SK-N-SH (cell line): Measurements from ENCODE around the gene BAHCC1. TPM values are rescaled to one million over a fixed set of nuclear protein-coding genes. Genes with fewer than 3 reads are reported as not detected.

ENCODE experiments used
- CTCF ChIA-PET: fragments of 300-600, 350-600 bp; formaldehyde crosslinking; extraction: SDS; loops from one replicate; lab custom pipeline; 2021; lab: Yijun Ruan, JAX
- POLR2A ChIA-PET: fragments of 350-600 bp; sonication (Branson Sonifier 250); formaldehyde crosslinking; extraction: SDS; loops from one replicate; lab custom pipeline; 2020; ENCODE audit warnings: antibody characterized with exemption, inconsistent platforms; lab: Yijun Ruan, JAX
- DNase-seq: peaks from one replicate; pipeline ENCODE4 v3.0.0; 2012
- H2AFZ ChIP-seq: fragments of 200-600 bp; sonication (generic); 2 replicates; pipeline ENCODE4 v1.8.1; 2016; ENCODE audit warnings: antibody characterized with exemption, mild to moderate bottlenecking, low read depth
- H3F3A ChIP-seq: fragments of 200-600 bp; sonication (generic); replicated peaks from 2 replicates; pipeline ENCODE3; 2016; ENCODE audit warnings: antibody characterized with exemption, mild to moderate bottlenecking; ENCODE audit not compliant: insufficient read depth
- H3K27ac ChIP-seq, 2 experiments: fragments of 200-500 bp in 1 of 2; fragments of 200-600 bp in 1 of 2; sonication (Bioruptor generic) in 1 of 2; sonication (generic), shearing (Covaris generic) in 1 of 2; 2 replicates each; pipeline versions ENCODE4 v1.5.1 to v1.6.1; 2014 to 2016; ENCODE audit warnings: low read depth in 2 of 2, inconsistent platforms in 1 of 2, low read length in 1 of 2, mild to moderate bottlenecking in 1 of 2, mixed read lengths in 1 of 2
- H3K27me3 ChIP-seq: fragments of 200-600 bp; sonication (generic), shearing (Covaris generic); 2 replicates; pipeline ENCODE4 v1.6.1; 2016; ENCODE audit warnings: mixed run types; ENCODE audit not compliant: insufficient read depth
- H3K36me3 ChIP-seq, 2 experiments: fragments of 200-500 bp in 1 of 2; fragments of 200-600 bp in 1 of 2; sonication (Bioruptor generic) in 1 of 2; sonication (generic) in 1 of 2; replicated peaks in 1 of 2; 2 replicates each; pipeline versions ENCODE3 to v1.5.1; 2014 to 2016; ENCODE audit warnings: low read length in 1 of 2, mild to moderate bottlenecking in 1 of 2; ENCODE audit not compliant: insufficient read depth in 2 of 2, control insufficient read depth in 1 of 2
- H3K4me1 ChIP-seq, 2 experiments: fragments of 200-500 bp in 1 of 2; fragments of 200-600 bp in 1 of 2; sonication (Bioruptor generic) in 1 of 2; sonication (generic), shearing (Covaris generic) in 1 of 2; 2 replicates each; pipeline versions ENCODE4 v1.5.1 to v1.6.1; 2014 to 2016; ENCODE audit warnings: low read depth in 1 of 2, low read length in 1 of 2, mixed run types in 1 of 2; ENCODE audit not compliant: insufficient read depth in 2 of 2, control insufficient read depth in 1 of 2
- H3K4me2 ChIP-seq: fragments of 200-600 bp; sonication (generic), shearing (Covaris generic); 2 replicates; pipeline ENCODE4 v1.6.1; 2017; ENCODE audit warnings: mixed run types
- H3K4me3 ChIP-seq, 2 experiments: fragments of 200-500 bp in 1 of 2; fragments of 200-600 bp in 1 of 2; sonication (Bioruptor generic) in 1 of 2; sonication (generic), shearing (Covaris generic) in 1 of 2; 2 replicates each; pipeline versions ENCODE4 v1.5.1 to v1.8.1; 2014 to 2016; ENCODE audit warnings: low read depth in 2 of 2, inconsistent platforms in 1 of 2, low read length in 1 of 2, mild to moderate bottlenecking in 1 of 2, mixed read lengths in 1 of 2, moderate library complexity in 1 of 2
- H3K79me2 ChIP-seq: fragments of 200-600 bp; sonication (generic); 2 replicates; pipeline ENCODE4 v1.8.1; 2017; ENCODE audit warnings: mild to moderate bottlenecking; ENCODE audit not compliant: insufficient read depth
- H3K9ac ChIP-seq: fragments of 200-600 bp; sonication (generic); 2 replicates; pipeline ENCODE4 v1.6.1; 2017; ENCODE audit warnings: mixed run types
- H3K9me2 ChIP-seq: fragments of 200-600 bp; sonication (generic); 2 replicates; pipeline ENCODE4 v1.6.1; 2017; ENCODE audit warnings: mixed run types
- H3K9me3 ChIP-seq: fragments of 200-600 bp; sonication (generic); 2 replicates; pipeline ENCODE4 v1.6.1; 2017; ENCODE audit warnings: mixed run types, mild to moderate bottlenecking, moderate library complexity
- H4K20me1 ChIP-seq: fragments of 200-600 bp; sonication (generic); 2 replicates; pipeline ENCODE4 v1.6.1; 2017; ENCODE audit warnings: mild to moderate bottlenecking, mixed run types; ENCODE audit not compliant: insufficient read depth
- CHD2 ChIP-seq: fragments of 150-350 bp; IDR thresholded peaks from 2 replicates; pipeline ENCODE4 v1.6.1; 2018; ENCODE audit warnings: low read length; ENCODE audit not compliant: partially characterized antibody
- EP300 ChIP-seq, 2 experiments: IDR thresholded peaks; 2 replicates each; pipeline versions ENCODE4 v1.4.0 to v1.6.1; 2012; ENCODE audit warnings: borderline replicate concordance in 1 of 2, low read depth in 1 of 2, low read length in 1 of 2
- EZH2phosphoT487 ChIP-seq: fragments of 200-600 bp; sonication (generic); IDR thresholded peaks from 2 replicates; pipeline ENCODE4 v1.6.1; 2017; ENCODE audit warnings: low read depth, mixed run types, mild to moderate bottlenecking, antibody characterized with exemption, moderate library complexity, borderline replicate concordance
- FOSL2 ChIP-seq: IDR thresholded peaks from 2 replicates; pipeline ENCODE4 v1.4.0; 2012; ENCODE audit warnings: low read depth, mild to moderate bottlenecking, moderate library complexity, borderline replicate concordance
- FOXJ3 ChIP-seq: sonication (generic); formaldehyde crosslinking; IDR thresholded peaks from 2 replicates; pipeline ENCODE4 v1.5.1; 2020; ENCODE audit warnings: mild to moderate bottlenecking, missing genetic modification reagents
- FOXM1 ChIP-seq: IDR thresholded peaks from 2 replicates; pipeline ENCODE4 v1.4.0; 2012; ENCODE audit warnings: low read depth, mild to moderate bottlenecking
- GATA2 ChIP-seq: sonication (generic); formaldehyde crosslinking; IDR thresholded peaks from 2 replicates; pipeline ENCODE4 v1.5.0; 2020; ENCODE audit warnings: mild to moderate bottlenecking, missing genetic modification reagents
- MXI1 ChIP-seq: IDR thresholded peaks from 2 replicates; pipeline ENCODE4 v1.6.1; 2012; ENCODE audit warnings: mild to moderate bottlenecking, low read depth, low read length, improper control_type of control experiment
- NFIC ChIP-seq: IDR thresholded peaks from 2 replicates; pipeline ENCODE4 v1.4.0; 2012; ENCODE audit warnings: borderline replicate concordance
- NRF1 ChIP-seq: IDR thresholded peaks from 2 replicates; pipeline ENCODE4 v1.6.1; 2012; ENCODE audit warnings: low read depth, mild to moderate bottlenecking, low read length
- POLR2AphosphoS5 ChIP-seq: IDR thresholded peaks from 2 replicates; pipeline ENCODE4 v1.6.1; 2012; ENCODE audit warnings: low read depth, low read length
- RFX5 ChIP-seq: IDR thresholded peaks from 2 replicates; pipeline ENCODE4 v1.6.1; 2012; ENCODE audit warnings: mild to moderate bottlenecking, improper control_type of control experiment, low read length
- RXRA ChIP-seq: IDR thresholded peaks from 2 replicates; pipeline ENCODE4 v1.4.0; 2012; ENCODE audit warnings: low read depth, mild to moderate bottlenecking, borderline replicate concordance
- TAF1 ChIP-seq: IDR thresholded peaks from 2 replicates; pipeline ENCODE4 v1.6.1; 2012; ENCODE audit warnings: low read depth, mild to moderate bottlenecking, low read length, moderate library complexity, borderline replicate concordance
- TCF12 ChIP-seq: IDR thresholded peaks from 2 replicates; pipeline ENCODE4 v1.4.0; 2012
- TEAD4 ChIP-seq: IDR thresholded peaks from 2 replicates; pipeline ENCODE4 v1.4.0; 2012; ENCODE audit warnings: mild to moderate bottlenecking, borderline replicate concordance; ENCODE audit not compliant: insufficient read depth
- YY1 ChIP-seq: IDR thresholded peaks from 2 replicates; pipeline ENCODE4 v1.4.0; 2012; ENCODE audit warnings: low read depth, mild to moderate bottlenecking
- WGBS: methylation state at CpG from one replicate; pipeline ENCODE4 v1.1.6; 2017; ENCODE audit warnings: low lambda C conversion rate; 5-methylcytosine and 5-hydroxymethylcytosine counted together
- polyA plus RNA-seq, 3 experiments: library from polyadenylated mRNA; depleted of rRNA; stranded (reverse); fragments of >200 nt; gene quantifications; 2 replicates each; pipeline ENCODE4 v1.2.3, GENCODE V29; 2012
- TF ChIP-seq, protein P1 (sequence below): IDR thresholded peaks from 2 replicates; pipeline ENCODE4 v1.4.0; 2012; ENCODE audit warnings: low read depth, borderline replicate concordance
- TF ChIP-seq, protein P2 (sequence below): IDR thresholded peaks from 2 replicates; pipeline ENCODE4 v1.4.0; 2012; ENCODE audit warnings: low read depth, borderline replicate concordance
- TF ChIP-seq, protein P3 (sequence below): IDR thresholded peaks from 2 replicates; pipeline ENCODE4 v1.6.1; 2012; ENCODE audit warnings: mild to moderate bottlenecking, low read depth, low read length, moderate library complexity

BAHCC1 gene
- polyA plus RNA-seq, 1 of the 3 experiments (the other 2 are of a cell fraction): 6.4 TPM

DNA sequence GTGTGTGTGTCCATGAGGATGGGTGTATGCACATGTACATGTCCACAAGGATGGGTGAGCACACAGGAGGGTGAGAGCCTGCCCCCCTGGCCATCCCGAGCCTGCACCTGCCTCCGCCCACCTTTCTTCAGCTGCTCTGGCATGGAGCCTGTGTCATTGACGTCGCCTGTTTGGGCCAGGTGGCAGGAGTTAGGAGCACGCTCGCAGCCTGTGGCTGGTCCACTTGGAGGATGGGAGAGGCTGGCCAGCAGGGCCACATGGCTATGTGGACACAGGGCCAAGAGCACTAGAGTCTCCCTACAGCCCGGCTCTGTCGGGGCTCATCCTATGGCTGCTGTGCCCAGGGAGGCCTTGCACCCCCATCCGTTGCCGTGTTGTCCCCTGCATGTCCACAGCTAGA, 21.4 kb downstream of the BAHCC1 start:
- Histone ChIP-seq H3K4me1 (peaks cover 45 to 48% of the 10 kb centered on the region in 2 experiments; a peak in 3 of 4 replicates), H3F3A (peaks cover 28% of the 10 kb centered on the region), H3K4me2 (no peak overlapping the region), H3K36me3 (no peaks in the 10 kb centered on the region), H4K20me1 (no peaks in the 10 kb centered on the region), H3K9me3 (no peaks in the 10 kb centered on the region), H3K27me3 (no peaks in the 10 kb centered on the region), H3K9ac (no peak overlapping the region), H2AFZ (no peak overlapping the region), H3K27ac (peak overlapping the region in 1 of 2 experiments; percentile 100; a peak in 1 of 4 replicates), H3K4me3 (no peak overlapping the region), H3K79me2 (0 out of 2 replicates have a peak, but pooled peaks cover under 1% of the 10 kb centered on the region), H3K9me2 (no peaks in the 10 kb centered on the region)
- WGBS: 94% methylated on average over 7 of the region's 10 CpGs
- no peak for TF ChIP-seq CHD2
- no peak for TF ChIP-seq NRF1
- TF ChIP-seq, protein P1, sequence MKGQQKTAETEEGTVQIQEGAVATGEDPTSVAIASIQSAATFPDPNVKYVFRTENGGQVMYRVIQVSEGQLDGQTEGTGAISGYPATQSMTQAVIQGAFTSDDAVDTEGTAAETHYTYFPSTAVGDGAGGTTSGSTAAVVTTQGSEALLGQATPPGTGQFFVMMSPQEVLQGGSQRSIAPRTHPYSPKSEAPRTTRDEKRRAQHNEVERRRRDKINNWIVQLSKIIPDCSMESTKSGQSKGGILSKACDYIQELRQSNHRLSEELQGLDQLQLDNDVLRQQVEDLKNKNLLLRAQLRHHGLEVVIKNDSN: no peak
- ChIA-PET CTCF (interaction anchor here (0.5 kb wide), 1 partner anchor 81 kb away, joined by 3 read pairs; no protein-coding TSS in a partner anchor), POLR2A (no interaction called here)
- DNase-seq: no peak

GRCh38 chr17:81417049-81417878, 22.0 kb downstream of the BAHCC1 start:
- ChIA-PET POLR2A (no interaction called here), CTCF (interaction anchor here (0.5 to 3.9 kb wide), 4 partner anchors 9 to 80 kb away, joined by 3 to 14 read pairs (median 4); no protein-coding TSS in a partner anchor)
- peak overlapping the region in 1 of 2 experiments; percentile 100; a peak in 2 of 4 replicates for H3K27ac ChIP-seq
- H2AFZ ChIP-seq: no peak overlapping the region
- 0 out of 2 replicates have a peak, but pooled peaks cover 7% of the 10 kb centered on the region for H3K79me2 ChIP-seq
- H3K9me2 ChIP-seq: no peaks in the 10 kb centered on the region
- no peak for DNase-seq
- peaks cover 46 to 55% of the 10 kb centered on the region in 2 experiments; a peak in 3 of 4 replicates for H3K4me1 ChIP-seq
- peak overlapping the region; percentile 70 for H3K4me2 ChIP-seq
- H3K4me3 ChIP-seq: no peak overlapping the region
- no peaks in the 10 kb centered on the region for H3K9me3 ChIP-seq
- peaks cover 35% of the 10 kb centered on the region for H3F3A ChIP-seq
- no peaks in the 10 kb centered on the region for H4K20me1 ChIP-seq
- H3K36me3 ChIP-seq: no peaks in the 10 kb centered on the region
- H3K27me3 ChIP-seq: no peaks in the 10 kb centered on the region
- 66% methylated on average over 35 of the region's 38 CpGs for WGBS
- H3K9ac ChIP-seq: peak overlapping the region; percentile 46; the same call in 1 of the 2 replicates
- TF ChIP-seq FOSL2: no peak; the same call in 1 of the 2 replicates
- no peak for TF ChIP-seq YY1
- no peak for TF ChIP-seq FOXM1
- TF ChIP-seq RXRA: no peak
- TF ChIP-seq TAF1: no peak
- TF ChIP-seq POLR2AphosphoS5: peak; percentile 19; the same call in 1 of the 2 replicates
- TF ChIP-seq CHD2: no peak
- peak; percentile 94 for TF ChIP-seq NFIC
- TF ChIP-seq GATA2 (CRISPR knock-in tag): no peak
- TF ChIP-seq, protein P2, sequence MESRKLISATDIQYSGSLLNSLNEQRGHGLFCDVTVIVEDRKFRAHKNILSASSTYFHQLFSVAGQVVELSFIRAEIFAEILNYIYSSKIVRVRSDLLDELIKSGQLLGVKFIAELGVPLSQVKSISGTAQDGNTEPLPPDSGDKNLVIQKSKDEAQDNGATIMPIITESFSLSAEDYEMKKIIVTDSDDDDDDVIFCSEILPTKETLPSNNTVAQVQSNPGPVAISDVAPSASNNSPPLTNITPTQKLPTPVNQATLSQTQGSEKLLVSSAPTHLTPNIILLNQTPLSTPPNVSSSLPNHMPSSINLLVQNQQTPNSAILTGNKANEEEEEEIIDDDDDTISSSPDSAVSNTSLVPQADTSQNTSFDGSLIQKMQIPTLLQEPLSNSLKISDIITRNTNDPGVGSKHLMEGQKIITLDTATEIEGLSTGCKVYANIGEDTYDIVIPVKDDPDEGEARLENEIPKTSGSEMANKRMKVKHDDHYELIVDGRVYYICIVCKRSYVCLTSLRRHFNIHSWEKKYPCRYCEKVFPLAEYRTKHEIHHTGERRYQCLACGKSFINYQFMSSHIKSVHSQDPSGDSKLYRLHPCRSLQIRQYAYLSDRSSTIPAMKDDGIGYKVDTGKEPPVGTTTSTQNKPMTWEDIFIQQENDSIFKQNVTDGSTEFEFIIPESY: no peak
- TF ChIP-seq NRF1: no peak
- TF ChIP-seq TEAD4: no peak
- TF ChIP-seq MXI1: no peak
- no peak for TF ChIP-seq RFX5
- TF ChIP-seq, protein P3, sequence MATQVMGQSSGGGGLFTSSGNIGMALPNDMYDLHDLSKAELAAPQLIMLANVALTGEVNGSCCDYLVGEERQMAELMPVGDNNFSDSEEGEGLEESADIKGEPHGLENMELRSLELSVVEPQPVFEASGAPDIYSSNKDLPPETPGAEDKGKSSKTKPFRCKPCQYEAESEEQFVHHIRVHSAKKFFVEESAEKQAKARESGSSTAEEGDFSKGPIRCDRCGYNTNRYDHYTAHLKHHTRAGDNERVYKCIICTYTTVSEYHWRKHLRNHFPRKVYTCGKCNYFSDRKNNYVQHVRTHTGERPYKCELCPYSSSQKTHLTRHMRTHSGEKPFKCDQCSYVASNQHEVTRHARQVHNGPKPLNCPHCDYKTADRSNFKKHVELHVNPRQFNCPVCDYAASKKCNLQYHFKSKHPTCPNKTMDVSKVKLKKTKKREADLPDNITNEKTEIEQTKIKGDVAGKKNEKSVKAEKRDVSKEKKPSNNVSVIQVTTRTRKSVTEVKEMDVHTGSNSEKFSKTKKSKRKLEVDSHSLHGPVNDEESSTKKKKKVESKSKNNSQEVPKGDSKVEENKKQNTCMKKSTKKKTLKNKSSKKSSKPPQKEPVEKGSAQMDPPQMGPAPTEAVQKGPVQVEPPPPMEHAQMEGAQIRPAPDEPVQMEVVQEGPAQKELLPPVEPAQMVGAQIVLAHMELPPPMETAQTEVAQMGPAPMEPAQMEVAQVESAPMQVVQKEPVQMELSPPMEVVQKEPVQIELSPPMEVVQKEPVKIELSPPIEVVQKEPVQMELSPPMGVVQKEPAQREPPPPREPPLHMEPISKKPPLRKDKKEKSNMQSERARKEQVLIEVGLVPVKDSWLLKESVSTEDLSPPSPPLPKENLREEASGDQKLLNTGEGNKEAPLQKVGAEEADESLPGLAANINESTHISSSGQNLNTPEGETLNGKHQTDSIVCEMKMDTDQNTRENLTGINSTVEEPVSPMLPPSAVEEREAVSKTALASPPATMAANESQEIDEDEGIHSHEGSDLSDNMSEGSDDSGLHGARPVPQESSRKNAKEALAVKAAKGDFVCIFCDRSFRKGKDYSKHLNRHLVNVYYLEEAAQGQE: no peak
- TF ChIP-seq FOXJ3: no peak
- peak; percentile 87 for TF ChIP-seq TCF12
- TF ChIP-seq EZH2phosphoT487: no peak
- TF ChIP-seq EP300 (IDR thresholded peaks at IDR 0.05; ENCODE audit: borderline replicate concordance in 1 of 2, low read depth in 1 of 2, low read length in 1 of 2): no peak; a peak in 1 of 4 replicates
